K562 (cell line): ENCODE data around the gene LDB2. TPM values are rescaled to one million over a fixed set of nuclear protein-coding genes. Genes with fewer than 3 reads are reported as not detected.

Experiments
- ATAC-seq: fragments of 200-7000 bp; cut with Tn5 transposase; 3 replicates; pipeline ENCODE4 v1.9.1; 2020; ENCODE audit warnings: moderate library complexity
- BruUV-seq: library from RNA; stranded (reverse); fragments of 400-500 nt; replicated peaks from 2 replicates; lab custom pipeline; 2021; lab: Mats Ljungman, UMichigan
- CTCF ChIA-PET: fragments of 300-600 bp; formaldehyde crosslinking; extraction: SDS; loops from one replicate; lab custom pipeline; 2021; ENCODE audit warnings: low intra/inter-chr PET ratio; lab: Yijun Ruan, JAX
- POLR2A ChIA-PET: fragments of 300-600, 350-650 bp; sonication (Branson Sonifier 250); formaldehyde crosslinking; extraction: SDS; loops from one replicate; lab custom pipeline; 2021; ENCODE audit warnings: antibody characterized with exemption, inconsistent platforms; lab: Yijun Ruan, JAX
- DNase-seq, 4 experiments: peaks; one replicate each; pipeline versions ENCODE4 v3.0.0 to v3.0.0-alpha.2; 2011 to 2018; ENCODE audit warnings: low spot score in 3 of 4, mixed read lengths in 3 of 4; ENCODE audit errors: extremely low read depth in 1 of 4
- FAIRE-seq: peaks from 2 replicates; lab custom pipeline; 2011; peaks lifted over from hg19 to GRCh38; lab: Jason Lieb, UNC
- H2AFZ ChIP-seq: 2 replicates; pipeline ENCODE4 v1.6.0; 2011; ENCODE audit warnings: low read depth, low read length, control low read depth, inconsistent platforms
- H3K27ac ChIP-seq: fragments of 200-600 bp; 3 replicates; pipeline ENCODE4 v1.8.0; 2011; ENCODE audit warnings: low read depth, mild to moderate bottlenecking, control low read depth, inconsistent platforms, low read length, moderate library complexity, mixed read lengths; ENCODE audit errors: extremely low read depth
- H3K27me3 ChIP-seq, 2 experiments: fragments of 300-600 bp in 1 of 2; 2 replicates in 1 of 2; 3 replicates in 1 of 2; pipeline versions ENCODE4 v1.6.0 to v1.8.0; 2011; ENCODE audit warnings: inconsistent platforms in 2 of 2, low read length in 2 of 2, mild to moderate bottlenecking in 1 of 2, mixed read lengths in 1 of 2, moderate library complexity in 1 of 2; ENCODE audit not compliant: control insufficient read depth in 2 of 2, insufficient read depth in 2 of 2
- H3K36me3 ChIP-seq: fragments of 300-600 bp; 3 replicates; pipeline ENCODE4 v1.8.0; 2011; ENCODE audit warnings: mild to moderate bottlenecking, low read length, inconsistent platforms; ENCODE audit not compliant: control insufficient read depth, insufficient read depth
- H3K4me1 ChIP-seq, 2 experiments: fragments of 200-600 bp in 1 of 2; replicated peaks in 1 of 2; 2 replicates in 1 of 2; 3 replicates in 1 of 2; pipeline versions ENCODE4 v1.5.1 to v1.8.0; 2011; ENCODE audit warnings: inconsistent platforms in 2 of 2, low read length in 2 of 2, mild to moderate bottlenecking in 1 of 2, mixed read lengths in 1 of 2, moderate library complexity in 1 of 2; ENCODE audit not compliant: control insufficient read depth in 2 of 2, insufficient read depth in 2 of 2
- H3K4me2 ChIP-seq: 2 replicates; pipeline ENCODE4 v1.6.1; 2011; ENCODE audit warnings: low read length, control low read depth, inconsistent platforms, mixed read lengths; ENCODE audit not compliant: insufficient read depth
- H3K4me3 ChIP-seq: fragments of 200-600 bp; sonication (generic), shearing (Covaris generic); 2 replicates; pipeline ENCODE4 v1.5.1; 2016; ENCODE audit warnings: control low read depth, inconsistent platforms
- H3K79me2 ChIP-seq: fragments of 200-600 bp; 3 replicates; pipeline ENCODE4 v1.8.0; 2011; ENCODE audit warnings: low read length, inconsistent platforms; ENCODE audit not compliant: control insufficient read depth, insufficient read depth
- H3K9ac ChIP-seq, 2 experiments: 2 replicates each; pipeline versions ENCODE4 v1.6.0 to v1.6.1; 2011; ENCODE audit warnings: low read depth in 2 of 2, low read length in 2 of 2, control low read depth in 1 of 2, inconsistent platforms in 1 of 2, mild to moderate bottlenecking in 1 of 2, mixed read lengths in 1 of 2; ENCODE audit not compliant: insufficient read depth in 1 of 2
- H3K9me1 ChIP-seq: one replicate; pipeline ENCODE4 v1.6.0; 2011; ENCODE audit warnings: inconsistent platforms, mild to moderate bottlenecking, low read length, moderate library complexity; ENCODE audit not compliant: control insufficient read depth, insufficient read depth
- H3K9me3 ChIP-seq: replicated peaks from 2 replicates; pipeline ENCODE4 v1.5.1; 2011; ENCODE audit warnings: low read depth, low read length, inconsistent platforms; ENCODE audit not compliant: control insufficient read depth, insufficient read depth
- H4K20me1 ChIP-seq: replicated peaks from 2 replicates; pipeline ENCODE4 v1.6.1; 2011; ENCODE audit warnings: low read length, inconsistent platforms, mixed read lengths; ENCODE audit not compliant: control insufficient read depth, insufficient read depth
- CCNT2 ChIP-seq: IDR thresholded peaks from 2 replicates; pipeline ENCODE4 v1.6.1; 2011; ENCODE audit warnings: borderline replicate concordance, low read depth, mild to moderate bottlenecking, moderate library complexity, mixed read lengths, low read length; ENCODE audit not compliant: insufficient read length; ENCODE audit errors: extremely low read depth
- E2F3 ChIP-seq: fragments of 250-450 bp; sonication (Bioruptor Pico); IDR thresholded peaks from 2 replicates; pipeline ENCODE4 v1.4.0; 2020; ENCODE audit warnings: mild to moderate bottlenecking
- EZH2 ChIP-seq: IDR thresholded peaks from 2 replicates; pipeline ENCODE4 v1.6.1; 2012; ENCODE audit warnings: low read depth, mild to moderate bottlenecking, inconsistent platforms, low read length, borderline replicate concordance
- KDM2B ChIP-seq: fragments of 250-450 bp; sonication (Bioruptor Pico); IDR thresholded peaks from 2 replicates; pipeline ENCODE4 v1.8.0; 2021; ENCODE audit warnings: mild to moderate bottlenecking, moderate library complexity
- NCOA6 ChIP-seq: fragments of 450-650 bp; IDR thresholded peaks from 2 replicates; pipeline ENCODE4 v1.6.1; 2017; ENCODE audit warnings: mild to moderate bottlenecking
- NFYB ChIP-seq: IDR thresholded peaks from 2 replicates; pipeline ENCODE4 v1.6.1; 2011; ENCODE audit warnings: mild to moderate bottlenecking, moderate library complexity; ENCODE audit not compliant: insufficient read length; ENCODE audit errors: extremely low read depth
- RERE ChIP-seq: sonication (generic); formaldehyde crosslinking; IDR thresholded peaks from 2 replicates; pipeline ENCODE4 v1.8.0; 2023; ENCODE audit warnings: missing genetic modification reagents, mild to moderate bottlenecking, borderline replicate concordance
- SAFB ChIP-seq: fragments of 200-400 bp; formaldehyde crosslinking; IDR thresholded peaks from 2 replicates; pipeline ENCODE4 v1.6.1; 2017; ENCODE audit warnings: low read depth, low read length, borderline replicate concordance
- SMC3 ChIP-seq: conservative IDR thresholded peaks from 2 replicates; pipeline ENCODE4 v1.6.1; 2011; ENCODE audit warnings: low read depth, low read length, improper control_type of control experiment; ENCODE audit not compliant: insufficient read depth
- SOX6 ChIP-seq: fragments of 450-650 bp; IDR thresholded peaks from 2 replicates; pipeline ENCODE4 v1.6.1; 2014; ENCODE audit warnings: mild to moderate bottlenecking
- SP1 ChIP-seq: sonication (generic); formaldehyde crosslinking; IDR thresholded peaks from 2 replicates; pipeline ENCODE4 v1.8.1; 2022; ENCODE audit warnings: mild to moderate bottlenecking, missing genetic modification reagents
- ZFP36 ChIP-seq: fragments of 150-350 bp; IDR thresholded peaks from 2 replicates; pipeline ENCODE4 v1.6.1; 2018; ENCODE audit warnings: low read length, low read depth; ENCODE audit not compliant: partially characterized antibody
- ZNF217 ChIP-seq: sonication (generic); formaldehyde crosslinking; IDR thresholded peaks from 2 replicates; pipeline ENCODE4 v1.8.0; 2022; ENCODE audit warnings: mild to moderate bottlenecking, missing genetic modification reagents
- ZNF253 ChIP-seq: fragments of 250-450 bp; sonication (Bioruptor Pico); conservative IDR thresholded peaks from 2 replicates; pipeline ENCODE4 v1.6.1; 2021; ENCODE audit warnings: mild to moderate bottlenecking
- ZNF511 ChIP-seq: sonication (generic); formaldehyde crosslinking; IDR thresholded peaks from 2 replicates; pipeline ENCODE4 v1.8.0; 2022; ENCODE audit warnings: mild to moderate bottlenecking, missing genetic modification reagents
- ZNF551 ChIP-seq: fragments of 250-450 bp; sonication (Bioruptor Pico); IDR thresholded peaks from 2 replicates; pipeline ENCODE4 v1.5.0; 2021; ENCODE audit warnings: mild to moderate bottlenecking, moderate library complexity
- WGBS: fragments of 100-300 bp; shearing (Covaris generic); methylation state at CpG from one replicate; pipeline ENCODE4 v1.1.6; 2016; ENCODE audit warnings: low coverage, mixed read lengths; ENCODE audit not compliant: insufficient coverage; ENCODE audit errors: missing lambda C conversion rate; 5-methylcytosine and 5-hydroxymethylcytosine counted together
- in situ Hi-C: fragments of 300-500 bp; cut with MboI; formaldehyde crosslinking; loops from 4 replicates; pipeline ENCODE4 v1.15.0; 2018; ENCODE audit warnings: inconsistent platforms, mixed read lengths
- intact Hi-C: fragments of 100-400 bp; cut with micrococcal nuclease; formaldehyde crosslinking; loops from 2 replicates; pipeline ENCODE4 v1.14.2; 2022
- polyA plus RNA-seq, 8 experiments: library from polyadenylated mRNA; depleted of rRNA in 4 of 8; stranded (reverse) in 5 of 8; unstranded in 3 of 8; fragments of >200 nt; fragmentation: Nextera tagmentation in 2 of 8; fragmentation: Illumina TruSeq in 1 of 8; extraction: Ambion mirVana in 2 of 8; extraction: Trizol in 1 of 8; gene quantifications; 2 replicates each; pipeline versions ENCODE4 v1.2.1 to v1.2.3, GENCODE V29; 2011 to 2014; ENCODE audit warnings: inconsistent platforms in 1 of 8, missing spikeins in 1 of 8
- total RNA-seq, 7 experiments: library from RNA; depleted of rRNA in 6 of 7; stranded (reverse); fragments of >200 nt in 6 of 7; fragmentation: Illumina TruSeq in 2 of 7; extraction: Trizol in 2 of 7; gene quantifications; 2 replicates each; pipeline versions ENCODE4 v1.2.1 to v1.2.3, GENCODE V29; 2011 to 2021; ENCODE audit warnings: low replicate concordance in 1 of 7

Gene LDB2
- total and polyA plus RNA-seq, 9 of the 15 experiments (the other 6 are each of a cell fraction or from before 2014, with no cell fraction given), result 0.10 to 0.20 TPM; not detected in 7

- TF ChIP-seq RERE (CRISPR knock-in tag), result no peak
- no peak for TF ChIP-seq NFYB
- no peak for TF ChIP-seq ZNF253 (CRISPR knock-in tag)
Measured at GRCh38 chr4:16674082-16674481, 224.4 kb downstream of the LDB2 start (continued).

- H3K4me1 ChIP-seq, result no peaks in the 10 kb centered on the region
- ChIA-PET CTCF (no interaction called here), POLR2A (no interaction called here)
- FAIRE-seq (no peak), ATAC-seq (no peak), DNase-seq (no peak)
- no TSS peak for BruUV-seq
- no peak overlapping the region for H2AFZ ChIP-seq
- no peaks in the 10 kb centered on the region; a peak in 1 of 5 replicates for H3K27me3 ChIP-seq
- H3K9ac ChIP-seq, result no peak overlapping the region
- H3K79me2 ChIP-seq, result no peaks in the 10 kb centered on the region
- WGBS, result 0% methylated on average over 1 of the region's 2 CpGs
- in situ Hi-C loops, result no loop called here
- H3K4me3 ChIP-seq, result no peak overlapping the region
- H3K9me1 ChIP-seq, result no peaks in the 10 kb centered on the region
- no peak overlapping the region for H3K4me2 ChIP-seq
- H4K20me1 ChIP-seq, result no peaks in the 10 kb centered on the region
- H3K9me3 ChIP-seq, result no peaks in the 10 kb centered on the region
- no peak overlapping the region for H3K27ac ChIP-seq
- intact Hi-C loops, result no loop called here
- H3K36me3 ChIP-seq, result no peaks in the 10 kb centered on the region
- no peak for TF ChIP-seq SAFB
- TF ChIP-seq ZFP36, result no peak
- TF ChIP-seq SMC3, result no peak
- no peak for TF ChIP-seq CCNT2
- TF ChIP-seq EZH2, result no peak
- TF ChIP-seq E2F3 (CRISPR knock-in tag), result no peak
- TF ChIP-seq ZNF511 (CRISPR knock-in tag), result no peak
- no peak for TF ChIP-seq KDM2B
- no peak for TF ChIP-seq SOX6
- no peak for TF ChIP-seq SP1 (CRISPR knock-in tag)
- TF ChIP-seq ZNF217 (CRISPR knock-in tag), result no peak
- no peak for TF ChIP-seq ZNF551 (CRISPR knock-in tag)
- no peak for TF ChIP-seq NCOA6
Measured at GRCh38 chr4:16672421-16672820, 226.0 kb downstream of the LDB2 start.
